ENCODE results near the gene TM4SF18. TPM values are rescaled to one million over a fixed set of nuclear protein-coding genes. Genes with fewer than 3 reads are reported as not detected.

The TM4SF18 gene
- total RNA-seq, 1 donor from 2014 or later, result 273 TPM

DNA sequence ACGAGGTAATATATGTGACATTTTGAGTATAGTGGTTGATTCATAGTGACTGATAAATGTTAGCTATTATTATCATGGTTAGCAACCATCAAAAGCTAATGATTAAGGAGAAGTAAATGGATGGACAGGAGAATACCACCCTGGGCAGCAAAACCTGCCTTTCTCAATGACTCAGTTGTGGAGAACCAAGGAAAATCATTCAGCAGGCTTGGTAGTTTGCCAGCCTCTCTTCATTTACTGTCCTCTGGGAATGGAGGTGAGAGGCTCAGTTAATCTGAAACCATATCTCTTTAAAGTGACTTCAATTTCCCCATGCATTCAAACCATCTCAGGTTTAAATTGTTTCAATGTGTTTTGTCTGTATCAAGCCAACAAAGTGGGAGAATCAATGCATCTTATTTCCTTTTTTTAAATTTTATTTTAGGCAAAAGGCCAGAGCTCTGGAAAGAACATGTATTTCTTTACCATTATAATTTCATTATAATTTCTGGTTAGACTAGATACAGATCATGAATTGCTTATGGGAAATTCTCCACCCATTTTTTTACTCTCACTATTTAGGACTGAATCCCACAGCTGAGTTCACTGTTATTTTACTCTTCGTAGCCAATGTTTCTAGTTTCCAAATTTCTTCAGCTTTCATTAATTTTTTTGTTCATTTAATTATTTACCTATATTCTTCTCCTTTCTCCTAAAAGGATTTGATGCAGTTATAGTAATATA lies 2.7 kb downstream of the TM4SF18 start:
- DNase-seq (ENCODE audit: low read depth in 2 of 2), result peak in 1 of 2 donors; percentile 21

- DNase-seq (ENCODE audit: low read depth in 2 of 2), result no peak
Observed at GRCh38 chr3:149327156-149327555, 6.3 kb downstream of the TM4SF18 start.

DNA sequence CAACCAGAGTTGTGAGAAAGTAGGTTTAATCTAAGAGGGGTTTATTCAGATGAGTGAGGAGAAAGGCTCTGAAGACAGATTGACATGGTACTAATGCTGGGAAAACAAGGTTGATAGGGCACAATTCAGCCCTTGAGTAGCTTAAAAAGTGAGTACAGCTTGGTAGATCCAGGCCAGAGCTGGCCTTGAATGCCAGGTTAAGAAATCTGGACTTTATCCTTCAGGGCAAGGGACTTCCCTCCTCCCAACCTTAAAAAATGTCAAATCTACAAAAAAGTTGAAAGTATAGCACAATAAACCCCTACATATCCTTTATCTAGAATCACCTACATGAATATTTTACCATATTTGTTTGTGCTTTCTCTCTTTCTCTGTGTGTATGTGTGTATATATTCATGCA lies 7.9 kb downstream of the TM4SF18 start:
- no peak for DNase-seq (ENCODE audit: low read depth in 2 of 2)

- DNase-seq (ENCODE audit: low read depth in 2 of 2), result no peak
Observed at GRCh38 chr3:149324332-149324731, 9.1 kb downstream of the TM4SF18 start.

DNA sequence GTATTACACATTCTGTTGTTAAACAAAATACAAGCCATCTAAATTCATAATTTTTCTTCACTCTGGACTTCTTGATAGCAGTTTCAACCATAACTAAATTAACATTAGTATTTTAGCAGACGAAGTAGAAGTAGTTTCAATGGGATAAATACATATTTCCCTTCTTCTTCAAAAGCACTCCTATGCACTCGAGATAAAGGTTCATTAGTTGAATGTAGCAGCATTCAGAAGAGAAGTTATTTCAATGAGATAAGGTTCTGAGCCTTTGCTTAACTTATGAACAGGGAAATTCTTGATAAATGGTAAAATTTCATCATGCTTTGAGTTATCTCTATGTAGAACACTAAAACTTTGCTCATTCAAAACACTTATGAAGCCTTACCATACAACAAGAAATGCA lies 11.8 kb downstream of the TM4SF18 start:
- no peak for DNase-seq (ENCODE audit: low read depth in 2 of 2)

- no peak for DNase-seq (ENCODE audit: low read depth in 2 of 2)
Observed at GRCh38 chr3:149321136-149321535, 12.3 kb downstream of the TM4SF18 start.

GRCh38 chr3:149319750-149320149 lies 13.7 kb downstream of the TM4SF18 start:
- DNase-seq (ENCODE audit: low read depth in 2 of 2), result no peak

GRCh38 chr3:149317072-149317471 lies 16.4 kb downstream of the TM4SF18 start:
- DNase-seq (ENCODE audit: low read depth in 2 of 2), result no peak

- no peak for DNase-seq (ENCODE audit: low read depth in 2 of 2)
Observed at GRCh38 chr3:149316437-149316836, 17.0 kb downstream of the TM4SF18 start.

DNA sequence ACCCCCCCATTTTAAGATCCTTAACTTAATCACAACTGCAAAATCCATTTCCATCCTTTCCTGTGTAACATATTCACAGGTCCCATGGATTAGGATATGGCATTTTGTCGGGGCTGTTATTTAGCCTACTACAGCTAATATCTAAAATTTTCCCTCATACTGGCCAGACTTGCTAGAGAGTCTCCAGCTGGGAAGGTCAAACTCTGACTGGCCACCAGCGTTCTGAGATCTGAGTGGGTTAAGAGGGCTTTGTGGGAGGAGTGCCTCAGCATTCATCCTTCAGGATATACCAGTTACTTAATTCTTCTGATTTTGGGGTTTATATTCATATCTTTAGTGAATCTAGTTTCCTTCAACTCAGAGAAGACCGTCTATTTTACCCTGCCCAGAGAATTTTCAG lies 17.7 kb downstream of the TM4SF18 start:
- no peak for DNase-seq (ENCODE audit: low read depth in 2 of 2)

- DNase-seq (ENCODE audit: low read depth in 2 of 2), result peak in 1 of 2 donors; percentile 71
Observed at GRCh38 chr3:149314807-149315578, 18.4 kb downstream of the TM4SF18 start.

DNA sequence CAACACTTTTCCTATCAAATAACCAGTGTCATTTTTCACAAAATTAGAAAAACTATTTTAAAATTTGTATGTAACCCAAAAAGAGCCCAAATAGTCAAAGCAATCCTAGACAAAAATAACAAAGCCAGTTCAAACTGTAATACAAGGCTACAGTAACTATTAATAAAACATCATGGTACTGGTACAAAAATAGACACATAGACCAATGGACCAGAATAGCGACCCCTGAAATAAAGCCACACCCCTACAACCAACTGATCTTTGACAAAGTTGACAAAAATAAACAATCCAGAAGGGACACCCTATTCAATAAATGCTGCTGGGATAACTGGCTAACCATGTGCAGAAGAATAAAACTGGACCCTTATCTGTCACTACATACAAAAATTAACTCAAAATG lies 19.9 kb downstream of the TM4SF18 start:
- DNase-seq (ENCODE audit: low read depth in 2 of 2), result no peak

GRCh38 chr3:149310796-149311534 lies 22.5 kb downstream of the TM4SF18 start:
- DNase-seq (ENCODE audit: low read depth in 2 of 2), result no peak

DNA sequence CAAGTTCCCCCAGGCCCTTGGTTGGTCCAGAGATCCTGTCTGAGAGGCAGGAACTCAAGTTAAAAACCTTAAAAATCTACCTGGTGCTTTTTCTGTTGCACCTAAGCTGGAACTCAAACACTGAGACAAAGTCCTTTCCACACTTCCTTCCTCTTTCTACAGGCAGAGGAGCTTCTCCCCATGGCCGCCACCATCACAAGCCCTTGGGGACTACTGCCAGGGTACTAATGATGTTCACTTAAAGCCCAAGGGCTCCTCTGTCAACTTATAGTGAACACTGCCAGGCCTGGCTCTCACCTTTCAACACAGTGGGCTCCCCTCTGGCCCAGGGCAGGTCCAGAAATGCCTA lies 26.0 kb downstream of the TM4SF18 start:
- no peak for DNase-seq (ENCODE audit: low read depth in 2 of 2)

GRCh38 chr3:149306751-149307434 lies 26.5 kb downstream of the TM4SF18 start:
- DNase-seq (ENCODE audit: low read depth in 2 of 2), result no peak

DNA sequence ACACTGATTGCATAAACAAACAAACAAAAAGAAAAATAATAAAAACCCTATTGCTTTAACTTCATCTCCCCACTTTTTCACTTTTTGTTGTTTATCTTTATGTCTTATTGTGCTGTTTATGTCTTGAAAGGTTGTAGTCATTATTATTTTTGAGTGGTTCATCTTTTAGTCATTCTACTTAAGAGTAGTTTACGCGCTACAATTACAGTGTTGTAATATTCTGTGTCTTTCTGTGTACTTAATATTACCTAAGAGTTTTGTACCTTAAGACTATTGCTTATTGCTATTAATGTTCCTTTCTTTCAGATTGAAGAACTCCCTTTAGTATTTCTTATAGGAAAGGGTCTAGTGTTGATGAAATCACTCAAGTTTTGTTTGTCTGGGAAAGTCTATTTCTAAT lies 28.1 kb downstream of the TM4SF18 start:
- DNase-seq (ENCODE audit: low read depth in 2 of 2), result no peak

DNA sequence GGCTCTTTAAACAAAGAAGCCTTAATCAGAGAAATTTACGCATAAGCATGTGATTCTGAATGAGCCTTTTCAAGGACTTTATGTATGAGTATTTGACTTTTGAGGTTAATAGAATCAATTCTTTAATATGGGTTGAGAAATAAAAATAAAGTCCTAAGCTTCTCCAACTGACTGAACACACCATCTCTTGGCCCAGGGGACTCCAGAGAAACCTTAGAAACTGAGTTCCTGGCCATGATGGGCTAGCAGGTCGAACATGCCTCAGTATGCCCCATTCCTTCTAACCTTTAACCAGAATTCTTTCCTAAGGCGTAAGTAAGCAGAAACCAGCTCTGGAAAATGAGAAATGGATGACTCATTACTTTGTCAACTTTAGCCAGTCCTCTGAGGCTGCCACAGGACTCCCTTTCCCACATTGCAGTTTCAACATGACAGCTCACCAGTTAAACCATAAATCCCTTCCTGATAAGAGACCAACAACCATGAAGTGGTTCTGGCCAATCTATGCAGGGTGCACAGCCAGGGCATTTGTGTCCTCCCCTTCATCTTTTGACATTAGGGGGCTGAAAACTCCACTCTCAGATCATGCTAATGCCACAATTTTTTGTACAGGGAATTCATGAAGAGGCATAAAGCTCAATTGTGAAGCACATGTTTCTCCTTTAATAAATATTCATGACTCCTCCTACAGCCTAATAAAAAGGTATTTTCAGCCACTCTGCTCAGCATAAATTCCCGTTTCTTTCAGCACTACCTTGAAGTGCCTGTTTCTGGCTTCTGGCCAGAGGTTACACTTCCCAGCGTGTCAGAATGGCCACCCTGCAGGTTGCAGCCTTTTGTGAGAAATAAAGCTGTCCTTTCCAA lies 33.3 kb downstream of the TM4SF18 start:
- peak; percentile 36 to 87 for DNase-seq (ENCODE audit: low read depth in 2 of 2)

DNA sequence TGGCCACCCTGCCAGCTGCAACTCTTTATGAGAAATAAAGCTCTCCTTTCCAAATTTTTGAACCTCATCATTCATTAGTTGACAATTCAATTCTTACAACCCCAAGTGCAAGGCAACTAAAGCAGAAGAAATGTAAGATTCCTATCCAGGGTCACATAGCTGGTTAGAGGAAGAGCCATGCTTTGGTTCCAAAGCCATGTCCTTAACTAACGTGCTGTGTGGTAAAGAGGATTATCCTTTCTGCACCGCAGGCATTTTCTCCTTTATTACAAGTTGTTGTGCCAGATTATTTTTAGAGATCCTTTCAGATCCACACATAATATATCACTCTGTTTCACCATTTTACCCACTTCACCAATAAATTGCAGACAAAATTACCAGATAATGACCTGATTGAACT lies 36.5 kb downstream of the TM4SF18 start:
- DNase-seq (ENCODE audit: low read depth in 2 of 2), result no peak

- no peak for DNase-seq (ENCODE audit: low read depth in 2 of 2)
Observed at GRCh38 chr3:149292666-149293065, 40.8 kb downstream of the TM4SF18 start.

- DNase-seq (ENCODE audit: low read depth in 2 of 2), result peak; percentile 22 to 28
Observed at GRCh38 chr3:149291178-149291577, 42.3 kb downstream of the TM4SF18 start.

DNA sequence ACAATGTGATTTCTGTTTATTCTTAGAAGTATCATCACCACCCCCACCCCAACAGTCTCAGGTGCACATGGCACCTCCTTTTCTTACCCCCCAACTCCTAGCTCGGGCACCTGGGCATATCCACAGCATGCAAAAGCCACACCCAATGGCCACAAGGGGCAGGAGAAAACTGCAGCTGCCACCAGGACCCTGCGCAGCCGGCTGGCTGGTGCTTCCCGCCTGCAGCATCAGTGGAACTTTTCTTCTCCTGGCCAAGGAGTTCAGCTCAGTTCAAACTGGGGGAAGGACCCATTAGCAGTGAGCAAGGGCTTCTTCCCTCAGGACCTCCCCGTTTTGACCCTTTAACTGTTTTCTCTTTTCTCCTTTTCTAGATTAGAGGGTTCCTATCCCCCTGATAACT lies 44.8 kb downstream of the TM4SF18 start:
- no peak for DNase-seq (ENCODE audit: low read depth in 2 of 2)
